Tibial nerve (tissue), 4 donors: ENCODE results near the gene TSSC4. TPM values are rescaled to one million over a fixed set of nuclear protein-coding genes. Genes with fewer than 3 reads are reported as not detected.

Experiments
- DNase-seq, 2 donors: peaks; one replicate each; pipeline ENCODE4 v3.0.0-alpha.2; 2019; ENCODE audit warnings: low spot score in 2 of 2
- H3K27ac ChIP-seq, 4 donors: fragments of 200-600 bp; sonication (generic) in 3 of 4; one replicate each; pipeline ENCODE4 v1.5.1; 2017 to 2019; ENCODE audit warnings: mild to moderate bottlenecking in 1 of 4
- H3K27me3 ChIP-seq, 2 donors: fragments of 200-600 bp; sonication (generic) in 1 of 2; one replicate each; pipeline versions ENCODE4 v1.5.1 to v1.6.0; 2017 to 2019
- H3K36me3 ChIP-seq, 3 donors: fragments of 200-600 bp; sonication (generic); one replicate each; pipeline ENCODE4 v1.5.1; 2018 to 2019
- H3K4me1 ChIP-seq, 4 donors: fragments of 200-600 bp; sonication (generic) in 3 of 4; one replicate each; pipeline ENCODE4 v1.5.1; 2017 to 2019
- H3K4me3 ChIP-seq, 4 donors: fragments of 200-600 bp; sonication (generic) in 3 of 4; one replicate each; pipeline ENCODE4 v1.5.1; 2017 to 2019; ENCODE audit warnings: mild to moderate bottlenecking in 1 of 4, moderate library complexity in 1 of 4
- H3K9me3 ChIP-seq, 4 donors: fragments of 200-600 bp; sonication (generic) in 3 of 4; one replicate each; pipeline ENCODE4 v1.5.1; 2017 to 2019
- EP300 ChIP-seq, 2 donors: sonication (generic); formaldehyde crosslinking; IDR thresholded peaks; one replicate each; pipeline ENCODE4 v1.6.1; 2017; ENCODE audit warnings: antibody characterized with exemption in 2 of 2, mild to moderate bottlenecking in 1 of 2
- POLR2A ChIP-seq, 2 donors: fragments of 450-650 bp; IDR thresholded peaks; one replicate each; pipeline ENCODE4 v1.6.1; 2017; ENCODE audit warnings: antibody characterized with exemption in 2 of 2, mild to moderate bottlenecking in 2 of 2, moderate library complexity in 2 of 2
- WGBS, 2 donors: methylation state at CpG; one replicate each; pipeline ENCODE4 v1.1.5; 2018; 5-methylcytosine and 5-hydroxymethylcytosine counted together
- total RNA-seq, 4 donors: library from RNA; depleted of rRNA; stranded (reverse); fragments of >200 nt; gene quantifications; one replicate each; pipeline ENCODE4 v1.1.0, GENCODE V29; 2016
- TF ChIP-seq, protein P1 (sequence below), 5 experiments: fragments of 200-600 bp in 3 of 5; fragments of 450-650 bp in 2 of 5; sonication (generic) in 3 of 5; IDR thresholded peaks; one replicate each; pipeline ENCODE4 v1.5.1; 2016 to 2019; ENCODE audit warnings: antibody characterized with exemption in 5 of 5, mild to moderate bottlenecking in 3 of 5, moderate library complexity in 2 of 5

TSSC4 gene
- total RNA-seq, 4 donors from 2014 or later = 44.8 to 54.3 (median 49.1) TPM

DNA sequence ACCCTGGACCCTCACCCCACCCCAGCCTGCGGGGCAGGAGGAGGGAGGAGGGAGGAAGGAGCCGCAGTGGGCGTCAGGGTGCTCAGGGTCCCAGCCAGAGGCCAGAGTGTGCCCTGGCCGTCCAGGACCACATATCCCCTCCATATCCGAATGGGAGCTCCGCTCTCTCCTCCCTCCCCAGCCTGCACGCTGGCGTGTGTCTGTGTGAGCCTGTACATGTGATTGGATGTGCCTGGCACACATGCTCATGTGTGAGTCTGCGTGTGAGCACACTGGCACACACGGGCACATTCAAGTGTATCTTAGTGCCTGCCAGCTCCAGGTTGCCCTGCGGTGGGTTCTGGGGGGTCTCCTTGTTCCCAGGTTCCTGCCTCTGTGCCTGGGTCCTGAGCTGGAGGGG is 8.1 kb downstream of the TSSC4 start:
- no peak overlapping the region for H3K4me3 ChIP-seq
- no peaks in the 10 kb centered on the region for H3K9me3 ChIP-seq
- TF ChIP-seq, protein P1, sequence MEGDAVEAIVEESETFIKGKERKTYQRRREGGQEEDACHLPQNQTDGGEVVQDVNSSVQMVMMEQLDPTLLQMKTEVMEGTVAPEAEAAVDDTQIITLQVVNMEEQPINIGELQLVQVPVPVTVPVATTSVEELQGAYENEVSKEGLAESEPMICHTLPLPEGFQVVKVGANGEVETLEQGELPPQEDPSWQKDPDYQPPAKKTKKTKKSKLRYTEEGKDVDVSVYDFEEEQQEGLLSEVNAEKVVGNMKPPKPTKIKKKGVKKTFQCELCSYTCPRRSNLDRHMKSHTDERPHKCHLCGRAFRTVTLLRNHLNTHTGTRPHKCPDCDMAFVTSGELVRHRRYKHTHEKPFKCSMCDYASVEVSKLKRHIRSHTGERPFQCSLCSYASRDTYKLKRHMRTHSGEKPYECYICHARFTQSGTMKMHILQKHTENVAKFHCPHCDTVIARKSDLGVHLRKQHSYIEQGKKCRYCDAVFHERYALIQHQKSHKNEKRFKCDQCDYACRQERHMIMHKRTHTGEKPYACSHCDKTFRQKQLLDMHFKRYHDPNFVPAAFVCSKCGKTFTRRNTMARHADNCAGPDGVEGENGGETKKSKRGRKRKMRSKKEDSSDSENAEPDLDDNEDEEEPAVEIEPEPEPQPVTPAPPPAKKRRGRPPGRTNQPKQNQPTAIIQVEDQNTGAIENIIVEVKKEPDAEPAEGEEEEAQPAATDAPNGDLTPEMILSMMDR (IDR thresholded peaks at IDR 0.05) = no peak
- TF ChIP-seq EP300 (IDR thresholded peaks at IDR 0.05) (no peak), POLR2A (IDR thresholded peaks at IDR 0.05) (no peak)
- DNase-seq = no peak
- WGBS, 2 donors = 73 to 78% methylated on average over 8 to 9 of the region's 11 CpGs
- peaks cover 0 to 9% (median 2%) of the 10 kb centered on the region in 4 donors for H3K4me1 ChIP-seq
- no peaks in the 10 kb centered on the region for H3K27me3 ChIP-seq
- no peak overlapping the region for H3K27ac ChIP-seq
- H3K36me3 ChIP-seq = peaks cover 0 to 21% (median under 1%) of the 10 kb centered on the region in 3 donors

DNA sequence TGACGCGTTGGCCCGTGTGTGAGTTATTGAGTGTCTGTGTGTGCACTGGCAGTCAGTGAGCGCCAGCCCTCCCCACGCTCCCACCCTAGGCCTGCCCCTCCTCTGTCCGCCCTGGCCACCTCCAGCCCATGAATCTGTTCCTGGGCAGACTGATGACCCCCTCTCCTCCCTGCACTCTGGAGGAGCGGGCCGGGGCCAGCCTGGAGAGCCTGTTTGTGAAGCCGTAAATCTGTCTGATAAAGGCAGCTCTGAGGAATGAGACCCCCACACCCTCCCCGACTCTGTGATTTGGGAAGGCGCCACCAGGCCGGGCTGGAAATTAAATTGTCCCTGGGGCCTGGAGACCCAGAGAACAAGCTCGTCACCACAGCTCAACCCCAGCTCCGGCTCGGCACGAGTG is 8.6 kb downstream of the TSSC4 start:
- peaks cover 0 to 16% (median 0%) of the 10 kb centered on the region in 3 donors for H3K36me3 ChIP-seq
- no peak for TF ChIP-seq EP300 (IDR thresholded peaks at IDR 0.05)
- TF ChIP-seq, protein P1 (IDR thresholded peaks at IDR 0.05) = no peak
- TF ChIP-seq POLR2A (IDR thresholded peaks at IDR 0.05) = no peak
- DNase-seq = no peak
- WGBS, 2 donors = 56 to 68% methylated on average over 7 to 16 of the region's 16 CpGs
- peaks cover 0 to 9% (median 2%) of the 10 kb centered on the region in 4 donors for H3K4me1 ChIP-seq
- H3K9me3 ChIP-seq = no peaks in the 10 kb centered on the region
- no peak overlapping the region for H3K4me3 ChIP-seq
- H3K27me3 ChIP-seq = no peaks in the 10 kb centered on the region
- H3K27ac ChIP-seq = no peak overlapping the region

DNA sequence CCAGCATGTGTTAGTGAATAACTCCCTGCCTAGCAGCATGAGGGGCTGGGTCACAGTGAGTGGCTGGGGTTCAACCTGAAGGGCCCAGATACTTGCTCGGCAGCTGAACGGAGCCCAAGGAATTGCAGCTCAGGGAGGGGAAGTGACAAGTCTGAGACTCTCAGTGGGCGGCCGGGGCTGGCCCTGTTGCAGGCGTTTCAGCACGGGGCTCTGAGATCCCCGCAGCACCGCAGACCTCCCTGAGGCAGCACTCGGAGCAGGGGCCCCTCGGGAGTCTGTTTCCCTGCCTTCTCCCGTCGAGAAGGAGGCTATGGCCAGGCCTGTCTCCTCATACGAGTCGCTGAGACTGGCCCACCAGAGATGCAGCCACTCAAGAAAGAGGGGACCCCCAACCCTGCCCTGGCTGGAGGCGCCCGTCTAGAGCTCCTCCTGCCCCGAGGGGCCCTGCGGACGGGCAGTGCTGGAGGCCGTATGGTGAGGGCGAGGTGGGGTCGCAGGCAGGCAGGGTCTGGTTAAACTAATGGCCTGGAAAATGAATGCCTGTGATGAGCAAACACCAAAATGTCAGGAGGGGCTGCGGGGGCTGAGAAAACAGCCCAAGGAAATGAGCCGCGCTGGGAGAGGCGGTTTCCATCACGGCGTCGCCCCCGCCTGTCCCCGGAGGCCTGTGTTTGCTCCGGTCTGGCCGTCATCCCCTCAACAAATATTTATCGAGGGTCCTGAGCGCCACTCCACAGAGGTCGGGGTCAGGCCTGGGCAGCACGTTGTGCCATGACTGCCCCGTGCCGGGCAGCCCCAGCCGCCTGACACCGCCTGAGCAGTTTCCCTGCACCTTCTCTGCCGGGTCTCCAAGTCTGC is 9.3 kb downstream of the TSSC4 start:
- H3K4me1 ChIP-seq = peaks cover 0 to 9% (median 2%) of the 10 kb centered on the region in 4 donors
- WGBS, 2 donors = 28 to 36% methylated on average over 20 to 35 of the region's 42 CpGs
- peaks cover 0 to 9% (median 0%) of the 10 kb centered on the region in 3 donors for H3K36me3 ChIP-seq
- H3K27ac ChIP-seq = no peak overlapping the region
- no peak for DNase-seq
- no peaks in the 10 kb centered on the region for H3K27me3 ChIP-seq
- TF ChIP-seq, protein P1 (IDR thresholded peaks at IDR 0.05) = no peak
- TF ChIP-seq POLR2A (IDR thresholded peaks at IDR 0.05) = no peak
- TF ChIP-seq EP300 (IDR thresholded peaks at IDR 0.05) = no peak
- H3K4me3 ChIP-seq = no peak overlapping the region
- no peaks in the 10 kb centered on the region for H3K9me3 ChIP-seq

DNA sequence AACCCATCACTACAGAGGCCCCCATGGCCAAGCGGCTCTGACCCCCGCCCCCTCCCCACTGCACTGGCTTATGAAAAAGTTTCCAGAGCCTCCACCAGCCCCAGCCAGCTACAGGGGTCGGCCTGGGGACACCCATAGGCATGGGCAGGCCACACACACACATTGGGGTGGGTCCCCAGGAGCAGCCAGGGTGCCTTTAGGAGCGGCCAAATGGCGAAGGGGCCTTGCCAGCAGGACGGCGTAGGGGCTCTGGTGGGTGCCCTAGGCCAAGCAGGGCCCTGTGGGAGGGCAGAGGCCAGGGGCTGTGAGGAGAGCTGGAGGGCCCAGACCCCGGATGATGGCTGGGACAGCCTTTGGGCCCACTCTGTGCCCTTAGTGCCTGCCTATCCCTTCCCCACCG is 10.1 kb downstream of the TSSC4 start:
- WGBS, 2 donors = 65% methylated on average over 4 to 6 of the region's 9 CpGs
- Histone ChIP-seq H3K36me3 (peaks cover 0 to 1% (median 0%) of the 10 kb centered on the region in 3 donors), H3K27ac (no peak overlapping the region), H3K9me3 (no peaks in the 10 kb centered on the region), H3K4me3 (no peak overlapping the region), H3K27me3 (no peaks in the 10 kb centered on the region), H3K4me1 (peaks cover 0 to 9% (median 2%) of the 10 kb centered on the region in 4 donors)
- TF ChIP-seq, protein P1 (IDR thresholded peaks at IDR 0.05) = no peak
- TF ChIP-seq EP300 (IDR thresholded peaks at IDR 0.05) = no peak
- no peak for TF ChIP-seq POLR2A (IDR thresholded peaks at IDR 0.05)
- no peak for DNase-seq
